ENCODE data around the gene UTP20.
"Not testable (repeated sequence)": the region's sequence is repeated elsewhere in the genome, so short reads cannot be mapped to it uniquely, and the experiment has no call there.

The UTP20 gene

DNA sequence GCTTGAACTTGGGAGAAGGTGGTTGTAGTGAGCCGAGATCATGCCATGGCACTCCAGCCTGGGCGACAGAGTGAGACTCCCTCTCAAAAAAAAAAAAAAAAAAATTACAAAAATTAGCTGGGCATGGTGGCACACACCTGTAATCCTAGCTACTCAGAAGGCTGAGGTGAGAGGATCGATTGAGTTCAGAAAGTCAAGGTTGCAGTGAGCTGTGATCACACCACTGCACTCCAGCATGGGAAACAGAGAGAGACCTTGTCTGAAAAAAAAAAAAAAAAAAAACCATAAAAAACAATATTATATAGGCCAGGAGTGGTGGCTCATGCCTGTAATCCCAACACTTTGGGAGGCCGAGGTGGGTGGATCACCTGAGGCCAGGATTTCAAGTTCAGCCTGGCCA lies 142.2 kb downstream of the UTP20 start:
- H3K36me3 Mint-ChIP-seq; H3K4me1 Mint-ChIP-seq; H3K27ac Mint-ChIP-seq; H3K27me3 Mint-ChIP-seq; H3K4me3 Mint-ChIP-seq; ATAC-seq (ENCODE audit: low read depth); DNase-seq (ENCODE audit: low spot score in 2 of 2); H3K9me3 Mint-ChIP-seq: not testable (repeated sequence)

DNA sequence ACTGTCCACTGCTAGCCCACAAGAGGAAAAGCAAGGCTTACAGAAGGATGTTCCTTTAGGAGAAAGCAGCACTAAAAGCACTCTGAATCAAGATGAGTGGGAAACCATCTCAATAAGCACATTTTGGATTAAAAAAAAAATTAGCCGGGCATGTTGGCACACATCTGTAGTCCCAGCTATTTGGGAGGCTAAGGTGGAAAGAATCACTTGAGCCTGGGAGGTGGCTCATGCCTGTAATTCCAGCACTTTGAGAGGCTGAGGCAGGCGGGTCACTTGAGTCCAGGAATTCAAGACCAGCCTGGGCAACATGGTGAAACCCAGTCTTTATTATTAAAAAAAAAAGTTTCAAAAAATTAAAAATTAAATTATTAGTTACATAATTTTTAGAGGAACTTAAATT lies 144.7 kb downstream of the UTP20 start:
- Mint-ChIP-seq H3K4me1 (no peaks in the 10 kb centered on the region), H3K27ac (no peak overlapping the region), H3K36me3 (no peaks in the 10 kb centered on the region), H3K4me3 (no peak overlapping the region), H3K9me3 (no peaks in the 10 kb centered on the region), H3K27me3 (peaks cover 6% of the 10 kb centered on the region)
- ATAC-seq (ENCODE audit: low read depth) (no peak), DNase-seq (ENCODE audit: low spot score in 2 of 2) (no peak)

DNA sequence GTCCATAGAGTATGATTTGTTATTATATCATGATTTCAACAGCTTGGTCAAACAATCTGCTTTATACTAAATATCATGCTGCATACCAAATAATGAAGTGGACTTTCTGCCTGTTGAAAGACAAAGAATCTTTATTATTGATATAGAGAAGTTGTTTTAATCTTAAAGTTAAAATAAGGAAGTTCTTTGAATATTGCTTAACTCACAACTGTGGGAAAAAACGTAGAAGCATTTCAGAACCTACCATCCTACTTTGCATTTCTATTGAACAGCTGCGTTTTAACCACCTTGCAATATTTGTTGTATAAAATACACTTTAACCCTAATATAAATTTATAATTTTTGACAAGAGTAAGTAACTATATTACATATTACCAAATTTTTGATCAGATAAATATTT lies 150.6 kb downstream of the UTP20 start:
- Mint-ChIP-seq H3K27me3 (peaks cover 1% of the 10 kb centered on the region), H3K9me3 (no peaks in the 10 kb centered on the region), H3K27ac (no peak overlapping the region), H3K4me3 (no peak overlapping the region), H3K4me1 (no peaks in the 10 kb centered on the region), H3K36me3 (no peaks in the 10 kb centered on the region)
- ATAC-seq (ENCODE audit: low read depth) = no peak
- DNase-seq (ENCODE audit: low spot score in 2 of 2) = no peak

DNA sequence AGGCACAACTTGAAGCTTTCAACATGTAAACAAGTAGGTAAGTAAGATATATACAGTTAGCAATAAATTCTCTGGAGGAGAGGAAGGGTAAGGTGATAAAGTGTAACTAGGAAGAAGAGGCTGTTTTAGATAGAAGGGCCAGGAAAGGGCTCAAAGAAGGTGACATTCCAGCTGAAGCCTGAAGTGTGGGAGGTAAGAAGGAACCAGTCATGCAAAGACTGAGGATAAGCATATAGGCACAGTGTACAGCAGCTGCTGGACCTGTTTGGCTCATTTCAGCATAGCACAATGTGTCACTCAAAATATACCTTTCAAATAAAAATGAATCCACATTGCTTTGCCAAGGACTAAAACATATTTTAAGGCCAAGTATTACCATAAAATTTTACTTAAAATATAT lies 156.2 kb downstream of the UTP20 start:
- Mint-ChIP-seq H3K27me3 (no peaks in the 10 kb centered on the region), H3K4me1 (no peaks in the 10 kb centered on the region), H3K36me3 (no peaks in the 10 kb centered on the region), H3K27ac (no peak overlapping the region), H3K4me3 (no peak overlapping the region), H3K9me3 (no peaks in the 10 kb centered on the region)
- no peak for DNase-seq (ENCODE audit: low spot score in 2 of 2)
- ATAC-seq (ENCODE audit: low read depth) = no peak
